MV-4-11 (cell line): ENCODE measurements around the gene TBC1D3B.
"Not testable (repeated sequence)": the region's sequence is repeated elsewhere in the genome, so short reads cannot be mapped to it uniquely, and the experiment has no call there.

Source experiments
- DNase-seq: peaks from one replicate; lab custom pipeline; 2025; lab: John Stamatoyannopoulos, UW

Gene TBC1D3B

GRCh38 chr17:36176536-36176935, at the start of gene TBC1D3B:
Gene TBC1D3B, minus strand, starts transcription at chr17:36176636. Its CDS starts 1,586 bp downstream, at chr17:36175050.
- not testable (repeated sequence) for DNase-seq

- DNase-seq = not testable (repeated sequence)
These were observed 46.5 kb upstream of the TBC1D3B start for GRCh38 chr17:36222967-36223366.

GRCh38 chr17:36221581-36222100, 45.2 kb upstream of the TBC1D3B start:
- not testable (repeated sequence) for DNase-seq

GRCh38 chr17:36220737-36221580, 44.5 kb upstream of the TBC1D3B start:
- not testable (repeated sequence) for DNase-seq

GRCh38 chr17:36219556-36219955, 43.1 kb upstream of the TBC1D3B start:
- not testable (repeated sequence) for DNase-seq

- not testable (repeated sequence) for DNase-seq
These were observed 39.2 kb upstream of the TBC1D3B start for GRCh38 chr17:36215406-36216308.

- no peak for DNase-seq
These were observed 38.5 kb upstream of the TBC1D3B start for GRCh38 chr17:36214918-36215317.

- DNase-seq = no peak
These were observed 37.3 kb upstream of the TBC1D3B start for GRCh38 chr17:36213695-36214094.

GRCh38 chr17:36212966-36213365, 36.5 kb upstream of the TBC1D3B start:
- DNase-seq = no peak

GRCh38 chr17:36212272-36212605, 35.8 kb upstream of the TBC1D3B start:
- DNase-seq = no peak

- DNase-seq = peak; percentile 15
These were observed 35.2 kb upstream of the TBC1D3B start for GRCh38 chr17:36211484-36212271.

GRCh38 chr17:36210439-36211211, 34.2 kb upstream of the TBC1D3B start, which contains the start of gene CCL4L2:
Gene CCL4L2, plus strand, starts transcription at chr17:36211063.
- peak; percentile 65 for DNase-seq

- no peak for DNase-seq
These were observed 33.1 kb upstream of the TBC1D3B start for GRCh38 chr17:36209575-36209974.

- not testable (repeated sequence) for DNase-seq
These were observed 30.9 kb upstream of the TBC1D3B start for GRCh38 chr17:36207383-36207782.

- not testable (repeated sequence) for DNase-seq
These were observed 30.0 kb upstream of the TBC1D3B start for GRCh38 chr17:36206486-36206821.

- no peak for DNase-seq
These were observed 29.4 kb upstream of the TBC1D3B start for GRCh38 chr17:36205637-36206485.

GRCh38 chr17:36204724-36205500, 28.5 kb upstream of the TBC1D3B start:
- no peak for DNase-seq

- DNase-seq = no peak
These were observed 26.9 kb upstream of the TBC1D3B start for GRCh38 chr17:36203335-36203734.

GRCh38 chr17:36201506-36201905, 25.1 kb upstream of the TBC1D3B start:
- not testable (repeated sequence) for DNase-seq
